OCI-LY1 (cell line): ENCODE measurements around the gene ADAMTS4.
A peak's percentile ranks its signal among the peaks of the same experiment; 100 is the strongest.

Experiments
- H2AFZ ChIP-seq: fragments of 200-600 bp; sonication (generic), shearing (Covaris generic); 2 replicates; pipeline ENCODE4 v1.6.0; 2014; ENCODE audit warnings: antibody characterized with exemption, mild to moderate bottlenecking, low read length
- H3F3A ChIP-seq: fragments of 200-600 bp; sonication (generic), shearing (Covaris generic); 2 replicates; pipeline ENCODE4 v1.6.0; 2014; ENCODE audit warnings: mild to moderate bottlenecking, antibody characterized with exemption, low read length, moderate library complexity; ENCODE audit not compliant: insufficient read depth
- H3K27ac ChIP-seq: fragments of 200-600 bp; sonication (generic); 2 replicates; pipeline ENCODE4 v1.5.1; 2014; ENCODE audit warnings: low read length, mixed run types, mild to moderate bottlenecking, low read depth; ENCODE audit not compliant: poor library complexity, severe bottlenecking
- H3K27me3 ChIP-seq: fragments of 200-600 bp; sonication (generic); 2 replicates; pipeline ENCODE4 v1.6.0; 2014; ENCODE audit warnings: antibody characterized with exemption, mild to moderate bottlenecking, low read length, moderate library complexity; ENCODE audit not compliant: insufficient read depth
- H3K36me3 ChIP-seq: fragments of 200-600 bp; sonication (generic); 2 replicates; pipeline ENCODE4 v1.6.1; 2014; ENCODE audit warnings: mild to moderate bottlenecking, antibody characterized with exemption, low read length, moderate library complexity, mixed read lengths; ENCODE audit not compliant: insufficient read depth
- H3K4me1 ChIP-seq: fragments of 200-600 bp; sonication (generic); 2 replicates; pipeline ENCODE4 v1.5.1; 2014; ENCODE audit warnings: mild to moderate bottlenecking, low read length, moderate library complexity; ENCODE audit not compliant: insufficient read depth, severe bottlenecking
- H3K4me2 ChIP-seq: fragments of 200-600 bp; sonication (generic), shearing (Covaris generic); 2 replicates; pipeline ENCODE4 v1.6.1; 2014; ENCODE audit warnings: low read length
- H3K4me3 ChIP-seq: fragments of 200-600 bp; sonication (generic); 2 replicates; pipeline ENCODE4 v1.5.1; 2014; ENCODE audit warnings: low read length, low read depth, mild to moderate bottlenecking, mixed read lengths; ENCODE audit not compliant: poor library complexity, severe bottlenecking
- H3K79me2 ChIP-seq: fragments of 200-600 bp; shearing (Covaris generic); 2 replicates; pipeline ENCODE4 v1.6.1; 2016; ENCODE audit warnings: mixed run types, low read length, mixed read lengths; ENCODE audit not compliant: insufficient read depth
- H3K9ac ChIP-seq: fragments of 200-600 bp; sonication (generic), shearing (Covaris generic); 2 replicates; pipeline ENCODE4 v1.6.1; 2014; ENCODE audit warnings: mild to moderate bottlenecking, low read length, mixed read lengths
- H3K9me2 ChIP-seq: fragments of 200-600 bp; sonication (generic), shearing (Covaris generic); 2 replicates; pipeline ENCODE4 v1.6.1; 2014; ENCODE audit warnings: low read depth, mild to moderate bottlenecking, low read length, mixed read lengths
- H3K9me3 ChIP-seq: fragments of 200-600 bp; shearing (Covaris generic); 2 replicates; pipeline ENCODE4 v1.6.1; 2014; ENCODE audit warnings: low read length, mixed read lengths
- H4K20me1 ChIP-seq: fragments of 200-600 bp; sonication (generic), shearing (Covaris generic); 2 replicates; pipeline ENCODE4 v1.6.0; 2016; ENCODE audit warnings: mild to moderate bottlenecking, low read length; ENCODE audit not compliant: insufficient read depth
- EZH2 ChIP-seq: fragments of 200-600 bp; sonication (generic), shearing (Covaris generic); IDR thresholded peaks from 2 replicates; pipeline ENCODE4 v1.8.0; 2017; ENCODE audit warnings: borderline replicate concordance, mixed run types, mild to moderate bottlenecking, antibody characterized with exemption, low read length, moderate library complexity, mixed read lengths
- TF ChIP-seq, protein P1 (sequence below): fragments of 200-600 bp; sonication (generic), shearing (Covaris generic); IDR thresholded peaks from 2 replicates; pipeline ENCODE4 v1.5.1; 2017; ENCODE audit warnings: mild to moderate bottlenecking, antibody characterized with exemption, low read length, moderate library complexity, mixed read lengths

Gene ADAMTS4

DNA sequence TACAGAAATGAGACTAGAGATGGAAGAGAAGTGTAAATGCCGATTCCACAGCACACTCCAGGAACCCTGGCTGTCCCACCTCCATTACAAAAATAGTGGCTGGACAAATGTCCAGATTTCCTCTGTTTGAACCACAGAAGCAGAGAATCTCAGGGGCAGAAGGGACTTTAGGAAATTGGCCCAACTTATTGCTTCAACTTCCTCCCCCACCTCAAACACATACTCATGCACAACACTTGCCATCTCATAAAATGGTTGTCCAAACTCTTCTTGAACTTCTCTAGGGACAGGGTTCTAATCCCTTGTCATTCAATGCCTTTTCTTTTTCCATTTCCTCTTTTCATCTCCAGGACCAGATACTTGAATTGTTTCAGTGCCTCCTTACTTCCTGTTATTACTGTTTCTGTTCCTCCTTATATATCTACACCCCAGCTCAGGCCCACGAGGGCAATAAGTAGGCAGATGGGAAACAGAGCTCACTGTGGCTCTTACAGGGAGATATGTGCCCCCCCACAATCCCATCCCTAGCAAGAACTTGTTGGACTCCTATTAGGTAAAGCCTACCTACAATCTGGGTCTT lies 13.0 kb downstream of the ADAMTS4 start:
- peak overlapping the region; percentile 11; the same call in 1 of the 2 replicates for H3K9ac ChIP-seq
- H3K9me3 ChIP-seq, result no peaks in the 10 kb centered on the region
- no peak for TF ChIP-seq EZH2
- TF ChIP-seq, protein P1, sequence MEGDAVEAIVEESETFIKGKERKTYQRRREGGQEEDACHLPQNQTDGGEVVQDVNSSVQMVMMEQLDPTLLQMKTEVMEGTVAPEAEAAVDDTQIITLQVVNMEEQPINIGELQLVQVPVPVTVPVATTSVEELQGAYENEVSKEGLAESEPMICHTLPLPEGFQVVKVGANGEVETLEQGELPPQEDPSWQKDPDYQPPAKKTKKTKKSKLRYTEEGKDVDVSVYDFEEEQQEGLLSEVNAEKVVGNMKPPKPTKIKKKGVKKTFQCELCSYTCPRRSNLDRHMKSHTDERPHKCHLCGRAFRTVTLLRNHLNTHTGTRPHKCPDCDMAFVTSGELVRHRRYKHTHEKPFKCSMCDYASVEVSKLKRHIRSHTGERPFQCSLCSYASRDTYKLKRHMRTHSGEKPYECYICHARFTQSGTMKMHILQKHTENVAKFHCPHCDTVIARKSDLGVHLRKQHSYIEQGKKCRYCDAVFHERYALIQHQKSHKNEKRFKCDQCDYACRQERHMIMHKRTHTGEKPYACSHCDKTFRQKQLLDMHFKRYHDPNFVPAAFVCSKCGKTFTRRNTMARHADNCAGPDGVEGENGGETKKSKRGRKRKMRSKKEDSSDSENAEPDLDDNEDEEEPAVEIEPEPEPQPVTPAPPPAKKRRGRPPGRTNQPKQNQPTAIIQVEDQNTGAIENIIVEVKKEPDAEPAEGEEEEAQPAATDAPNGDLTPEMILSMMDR, result no peak
- H3K4me1 ChIP-seq, result peaks cover 40% of the 10 kb centered on the region
- H3K36me3 ChIP-seq, result no peaks in the 10 kb centered on the region
- 0 out of 2 replicates have a peak overlapping the region, but pooled peaks have one; percentile 7 for H2AFZ ChIP-seq
- H3K9me2 ChIP-seq, result no peaks in the 10 kb centered on the region
- H3F3A ChIP-seq, result 0 out of 2 replicates have a peak, but pooled peaks cover 4% of the 10 kb centered on the region
- H3K27me3 ChIP-seq, result no peaks in the 10 kb centered on the region
- H3K79me2 ChIP-seq, result no peaks in the 10 kb centered on the region
- peak overlapping the region; percentile 44 for H3K4me2 ChIP-seq
- H4K20me1 ChIP-seq, result no peaks in the 10 kb centered on the region
- peak overlapping the region; percentile 6 for H3K4me3 ChIP-seq
- peak overlapping the region; percentile 85 for H3K27ac ChIP-seq

DNA sequence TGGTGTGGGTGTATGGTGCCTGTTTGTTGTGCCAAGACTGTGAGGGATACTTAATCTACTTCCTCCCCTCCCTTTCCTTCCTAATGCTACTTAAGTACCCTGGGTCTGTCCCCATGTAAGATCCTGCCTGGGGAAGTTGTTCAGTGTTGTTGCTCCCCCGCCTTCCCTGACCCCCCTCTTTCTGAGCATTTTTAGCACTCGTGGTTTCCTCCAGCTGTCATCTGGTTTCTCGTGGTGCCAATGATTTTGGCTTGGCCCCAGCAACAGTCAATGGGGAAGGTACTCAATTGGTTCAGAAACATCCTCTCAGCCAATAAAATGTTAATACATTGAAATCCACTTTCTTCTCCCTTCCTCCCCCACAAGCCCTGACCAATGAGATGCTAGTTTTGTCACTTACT lies 13.6 kb downstream of the ADAMTS4 start:
- Histone ChIP-seq H4K20me1 (no peaks in the 10 kb centered on the region), H3K4me1 (peaks cover 40% of the 10 kb centered on the region), H3K27ac (peak overlapping the region; percentile 85), H3K36me3 (no peaks in the 10 kb centered on the region), H3K9me2 (no peaks in the 10 kb centered on the region), H3K79me2 (no peaks in the 10 kb centered on the region), H3K9me3 (no peaks in the 10 kb centered on the region), H3F3A (0 out of 2 replicates have a peak, but pooled peaks cover 4% of the 10 kb centered on the region), H3K27me3 (no peaks in the 10 kb centered on the region), H3K4me3 (peak overlapping the region; percentile 6), H2AFZ (peak overlapping the region; percentile 7; the same call in 1 of the 2 replicates), H3K9ac (peak overlapping the region; percentile 35; the same call in 1 of the 2 replicates), H3K4me2 (peak overlapping the region; percentile 44)
- no peak for TF ChIP-seq EZH2
- TF ChIP-seq, protein P1, result no peak

DNA sequence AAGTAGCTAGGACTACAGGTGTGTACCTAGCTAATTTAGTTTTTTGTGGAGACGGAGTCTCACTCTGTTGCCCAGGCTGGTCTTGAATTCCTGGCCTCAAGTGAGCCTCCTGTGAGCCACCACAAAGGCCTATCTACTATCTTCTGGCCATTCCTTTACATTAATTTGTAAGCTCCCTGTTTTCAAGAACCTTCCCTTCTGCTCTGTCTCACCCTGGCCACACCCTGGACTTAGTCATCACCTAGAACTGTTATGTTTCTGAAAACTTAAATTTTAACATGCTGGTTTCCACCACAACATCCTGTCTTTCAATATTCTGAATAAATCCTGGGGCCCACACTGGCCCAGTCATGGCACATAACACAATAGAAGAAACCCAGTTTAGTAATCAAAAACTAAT lies 16.6 kb downstream of the ADAMTS4 start:
- Histone ChIP-seq H3K79me2 (no peaks in the 10 kb centered on the region), H3K36me3 (no peaks in the 10 kb centered on the region), H3K9me3 (no peaks in the 10 kb centered on the region), H3K4me1 (peaks cover 49% of the 10 kb centered on the region), H2AFZ (no peak overlapping the region), H3K9me2 (no peaks in the 10 kb centered on the region), H3F3A (0 out of 2 replicates have a peak, but pooled peaks cover 4% of the 10 kb centered on the region), H4K20me1 (no peaks in the 10 kb centered on the region), H3K27me3 (no peaks in the 10 kb centered on the region), H3K4me3 (no peak overlapping the region), H3K27ac (no peak overlapping the region), H3K4me2 (no peak overlapping the region), H3K9ac (no peak overlapping the region)
- TF ChIP-seq EZH2, result no peak
- TF ChIP-seq, protein P1, result no peak
